NCI-H2196 (cell line): ENCODE results near the gene SLC22A1.
"Not testable (repeated sequence)": the region's sequence is repeated elsewhere in the genome, so short reads cannot be mapped to it uniquely, and the experiment has no call there.

Experiments used
- DNase-seq: peaks from one replicate; lab custom pipeline; 2025; ENCODE audit not compliant: unreplicated experiment; lab: John Stamatoyannopoulos, UW

The SLC22A1 gene

DNA sequence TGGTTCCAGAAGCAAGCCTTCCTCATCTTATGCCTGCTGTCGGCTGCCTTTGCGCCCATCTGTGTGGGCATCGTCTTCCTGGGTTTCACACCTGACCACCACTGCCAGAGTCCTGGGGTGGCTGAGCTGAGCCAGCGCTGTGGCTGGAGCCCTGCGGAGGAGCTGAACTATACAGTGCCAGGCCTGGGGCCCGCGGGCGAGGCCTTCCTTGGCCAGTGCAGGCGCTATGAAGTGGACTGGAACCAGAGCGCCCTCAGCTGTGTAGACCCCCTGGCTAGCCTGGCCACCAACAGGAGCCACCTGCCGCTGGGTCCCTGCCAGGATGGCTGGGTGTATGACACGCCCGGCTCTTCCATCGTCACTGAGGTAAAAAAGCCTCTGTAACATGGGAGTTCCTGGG is 366 bp downstream of the SLC22A1 start:
- DNase-seq: no peak

GRCh38 chr6:160122744-160123143 is 1.1 kb downstream of the SLC22A1 start:
- no peak for DNase-seq

DNA sequence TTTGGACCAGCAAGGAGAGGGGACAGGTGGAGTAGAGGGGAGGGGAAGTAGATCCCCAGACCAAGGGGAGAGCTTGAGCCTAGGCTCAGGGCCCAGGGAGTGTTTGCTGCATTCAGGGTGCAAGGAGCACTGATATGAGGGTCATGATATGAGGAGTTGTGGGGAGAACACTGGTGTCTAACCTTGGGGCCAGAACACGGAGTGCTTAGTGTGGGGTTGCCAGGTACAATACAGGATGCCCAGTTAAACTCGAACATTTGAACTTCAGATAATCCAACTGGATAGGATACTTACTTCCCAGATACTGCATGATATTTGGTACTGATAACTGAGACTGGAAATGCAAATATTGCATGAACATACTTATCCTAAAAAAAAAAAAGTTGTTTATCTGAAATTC is 2.4 kb downstream of the SLC22A1 start:
- no peak for DNase-seq

- DNase-seq: no peak
These were observed 3.0 kb downstream of the SLC22A1 start for GRCh38 chr6:160124605-160125004.

DNA sequence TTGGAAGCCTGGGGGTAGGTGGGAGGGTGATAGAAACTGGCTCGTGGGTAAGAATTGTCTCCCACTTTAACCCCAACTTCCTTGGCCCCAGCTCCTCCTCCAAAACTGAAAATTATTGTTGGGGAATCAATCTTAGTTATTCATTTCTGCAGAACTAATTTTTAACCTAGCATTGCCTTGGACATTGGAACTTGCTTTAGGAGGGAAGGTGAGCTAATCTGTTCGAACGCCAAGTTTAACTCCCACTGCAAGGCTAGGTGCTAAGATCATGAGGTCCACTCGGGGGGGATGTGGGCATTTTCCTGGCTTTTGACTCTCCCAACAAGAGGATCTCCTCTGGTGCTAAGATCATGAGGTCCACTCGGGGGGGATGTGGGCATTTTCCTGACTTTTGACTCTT is 3.5 kb downstream of the SLC22A1 start:
- not testable (repeated sequence) for DNase-seq

DNA sequence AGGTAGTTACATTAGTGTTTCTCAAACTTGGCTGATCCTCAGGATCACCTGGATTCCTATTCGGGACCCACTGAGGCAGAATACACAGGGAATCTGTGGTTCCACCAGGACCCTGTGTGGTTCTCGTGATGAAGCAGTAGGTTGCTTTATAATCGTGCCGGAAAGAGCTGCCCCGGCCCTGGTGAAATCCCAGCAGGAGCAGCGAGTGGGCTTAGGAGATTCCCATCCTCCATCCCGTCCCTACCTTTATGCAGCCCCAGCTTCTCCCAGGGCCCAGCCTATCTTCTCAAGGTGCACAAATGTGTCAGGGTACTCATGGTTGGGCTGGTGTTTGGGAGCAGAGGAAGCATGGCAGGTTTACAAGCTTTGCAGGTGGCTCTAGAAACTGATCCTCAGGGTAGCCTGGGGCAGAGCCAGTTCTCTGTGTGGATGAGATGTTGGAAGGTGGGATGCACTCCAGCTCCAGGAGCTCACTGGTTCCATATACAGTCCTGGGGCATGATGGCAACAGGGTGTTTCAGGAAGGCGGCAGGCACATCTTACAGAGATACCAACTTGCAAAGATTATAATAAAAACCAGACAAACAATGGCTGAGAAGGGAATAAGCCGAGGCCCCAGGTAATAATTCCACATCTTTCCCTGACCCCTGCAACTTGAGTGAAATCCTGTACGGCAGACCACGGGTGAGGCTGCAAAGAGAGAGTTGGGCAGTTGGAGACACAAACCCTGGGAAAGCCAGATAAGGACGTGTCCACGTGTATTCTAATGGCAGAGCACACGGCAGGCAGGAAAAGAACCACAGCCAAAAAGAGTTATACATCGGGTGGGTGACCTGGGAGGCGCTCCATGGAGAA is 5.9 kb downstream of the SLC22A1 start:
- no peak for DNase-seq

DNA sequence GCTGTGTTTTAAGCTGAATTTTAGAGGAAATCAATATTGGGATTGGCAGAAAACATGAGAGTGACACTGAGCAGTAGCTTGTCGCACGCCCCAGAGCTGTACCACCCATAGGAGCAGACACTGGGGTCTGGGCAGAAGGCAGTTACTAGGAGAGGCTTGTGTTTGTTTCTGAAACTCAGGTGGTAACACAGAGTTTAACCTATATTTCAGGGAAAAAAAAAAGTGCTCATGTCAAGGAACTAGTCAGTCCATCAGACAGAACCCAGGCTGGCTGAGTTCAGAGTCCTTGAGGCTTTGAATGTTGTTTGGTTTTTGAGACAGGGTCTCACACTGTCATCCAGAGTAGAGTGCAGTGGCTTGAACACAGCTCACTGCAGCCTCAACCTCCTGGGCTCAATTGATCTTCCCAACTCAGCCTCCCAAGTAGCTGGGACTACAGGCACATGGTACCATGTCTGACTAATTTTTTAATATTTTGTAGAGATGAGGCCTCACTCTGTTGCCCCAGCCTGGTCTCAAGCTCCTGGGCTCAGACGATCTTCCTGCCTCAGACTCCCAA is 6.6 kb downstream of the SLC22A1 start:
- DNase-seq: no peak

GRCh38 chr6:160128879-160129516 is 7.4 kb downstream of the SLC22A1 start:
- DNase-seq: no peak

DNA sequence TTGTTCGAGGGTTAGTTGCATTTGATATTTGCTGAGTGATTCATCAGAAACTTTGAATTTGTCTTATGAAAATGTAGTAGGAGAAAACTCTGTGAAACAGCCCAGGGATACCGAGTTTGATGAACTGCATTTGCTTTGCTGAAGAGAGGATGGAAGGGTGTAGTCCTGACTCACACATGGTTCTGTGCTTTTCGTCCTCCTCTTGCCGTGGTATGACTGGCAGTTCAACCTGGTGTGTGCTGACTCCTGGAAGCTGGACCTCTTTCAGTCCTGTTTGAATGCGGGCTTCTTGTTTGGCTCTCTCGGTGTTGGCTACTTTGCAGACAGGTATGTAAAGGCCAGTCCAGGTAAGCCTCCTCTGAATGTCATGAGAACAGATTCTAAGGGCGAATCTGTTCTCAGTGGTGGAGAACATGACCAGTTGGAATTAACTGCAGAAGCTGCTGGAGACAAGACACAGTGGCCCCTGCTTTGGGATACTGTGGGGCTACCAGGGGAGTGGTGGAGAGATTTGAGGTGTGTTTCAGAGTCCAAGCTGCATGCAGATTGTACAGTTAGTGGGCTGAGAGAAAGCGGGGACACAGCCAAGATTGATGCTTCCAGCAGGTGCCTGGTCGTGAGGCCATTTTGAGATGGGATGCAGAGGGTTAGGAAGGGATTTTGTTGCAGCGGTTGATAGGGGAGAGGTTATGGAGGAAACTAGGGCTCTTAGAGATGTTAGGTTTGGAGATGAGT is 8.4 kb downstream of the SLC22A1 start:
- DNase-seq: no peak

DNA sequence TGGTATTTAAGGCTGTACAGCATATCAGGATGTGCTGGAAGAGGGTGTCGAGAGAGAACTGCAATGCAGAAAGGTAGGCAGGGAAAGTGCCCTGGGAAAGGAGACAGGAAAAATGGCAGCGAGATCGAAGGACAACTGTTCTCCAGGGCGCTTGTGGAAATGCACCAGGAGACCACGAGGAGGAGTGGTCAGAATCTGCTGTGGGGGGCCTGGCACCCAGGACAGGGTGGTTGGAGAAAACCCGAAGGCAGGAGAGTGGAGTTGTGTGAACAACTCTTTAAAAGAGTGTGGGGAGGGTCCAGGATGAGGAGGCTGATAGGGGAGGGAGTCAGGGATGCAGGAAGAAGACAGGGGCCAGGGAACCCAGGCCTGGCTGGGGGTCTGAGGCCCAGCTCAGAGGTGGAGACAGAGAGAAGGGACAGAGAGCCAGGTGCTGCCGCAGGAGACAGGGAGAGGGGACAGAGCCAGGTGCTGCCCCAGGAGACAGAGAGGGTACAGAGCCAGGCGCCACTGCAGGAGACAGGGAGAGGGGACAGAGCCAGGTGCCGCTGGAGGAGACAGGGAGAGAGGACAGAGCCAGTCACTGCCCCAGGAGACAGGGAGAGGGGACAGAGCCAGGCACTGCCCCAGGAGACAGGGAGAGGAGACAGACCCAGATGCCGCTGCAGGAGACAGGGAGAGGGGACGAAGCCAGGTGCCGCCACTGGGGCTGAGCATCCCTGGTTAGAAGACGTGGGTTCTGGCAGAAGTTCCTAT is 9.3 kb downstream of the SLC22A1 start:
- DNase-seq: no peak

DNA sequence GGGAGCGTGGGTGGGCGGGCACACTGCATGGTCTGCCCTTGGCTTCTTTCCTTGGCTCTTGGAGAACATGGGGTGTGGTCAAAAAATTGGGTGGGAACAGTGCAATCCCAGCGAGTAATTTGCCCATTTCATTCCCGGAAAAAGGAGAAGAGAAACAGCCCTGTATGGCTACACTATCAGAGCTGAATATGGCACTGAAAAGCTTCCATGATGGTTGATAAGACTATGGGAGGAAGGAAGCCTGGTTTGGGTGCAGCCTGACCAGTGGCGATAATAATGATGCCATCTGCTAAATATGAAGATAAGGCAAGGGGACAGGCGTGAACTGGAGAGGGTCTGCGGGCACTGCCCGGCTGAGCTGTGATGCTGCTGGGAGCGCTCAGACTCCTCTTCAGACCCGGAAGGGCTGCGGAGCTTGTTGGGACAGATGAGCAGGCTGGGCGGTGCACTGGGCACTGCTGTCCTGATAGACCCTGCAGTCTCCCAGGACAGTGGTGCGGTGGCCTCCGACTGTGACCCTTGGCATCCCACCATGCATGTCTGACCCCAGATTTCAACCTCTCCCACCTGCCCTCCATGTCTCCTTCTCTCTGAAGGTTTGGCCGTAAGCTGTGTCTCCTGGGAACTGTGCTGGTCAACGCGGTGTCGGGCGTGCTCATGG is 10.2 kb downstream of the SLC22A1 start:
- no peak for DNase-seq

- DNase-seq: no peak
These were observed 10.7 kb downstream of the SLC22A1 start for GRCh38 chr6:160132297-160132637.

DNA sequence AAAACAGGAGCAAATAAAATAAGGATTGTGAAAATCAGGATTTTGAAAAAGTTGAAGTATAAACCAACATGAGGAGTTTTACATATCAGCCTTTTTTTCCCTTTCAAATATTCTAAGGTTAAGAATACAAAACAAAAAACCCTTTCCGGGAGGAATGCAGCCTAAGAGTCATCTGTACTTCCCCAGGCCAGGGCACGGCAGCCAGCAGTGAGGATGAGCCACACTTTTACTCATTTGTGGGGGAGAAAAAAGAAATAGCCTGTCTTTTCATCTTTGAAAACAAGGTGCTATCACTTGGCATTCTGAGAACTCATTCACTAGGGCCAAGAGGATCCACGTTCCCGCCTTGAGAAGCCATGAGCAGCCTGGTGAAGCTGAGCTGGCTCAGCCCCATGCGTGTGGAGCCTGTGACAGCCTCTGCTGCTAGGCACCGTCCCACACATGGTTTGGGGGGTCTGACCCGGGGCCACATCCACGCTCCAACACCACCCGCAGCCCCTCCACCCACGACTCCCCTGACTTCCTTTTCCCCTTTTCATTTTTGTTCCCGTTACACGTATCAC is 11.2 kb downstream of the SLC22A1 start:
- DNase-seq: no peak

DNA sequence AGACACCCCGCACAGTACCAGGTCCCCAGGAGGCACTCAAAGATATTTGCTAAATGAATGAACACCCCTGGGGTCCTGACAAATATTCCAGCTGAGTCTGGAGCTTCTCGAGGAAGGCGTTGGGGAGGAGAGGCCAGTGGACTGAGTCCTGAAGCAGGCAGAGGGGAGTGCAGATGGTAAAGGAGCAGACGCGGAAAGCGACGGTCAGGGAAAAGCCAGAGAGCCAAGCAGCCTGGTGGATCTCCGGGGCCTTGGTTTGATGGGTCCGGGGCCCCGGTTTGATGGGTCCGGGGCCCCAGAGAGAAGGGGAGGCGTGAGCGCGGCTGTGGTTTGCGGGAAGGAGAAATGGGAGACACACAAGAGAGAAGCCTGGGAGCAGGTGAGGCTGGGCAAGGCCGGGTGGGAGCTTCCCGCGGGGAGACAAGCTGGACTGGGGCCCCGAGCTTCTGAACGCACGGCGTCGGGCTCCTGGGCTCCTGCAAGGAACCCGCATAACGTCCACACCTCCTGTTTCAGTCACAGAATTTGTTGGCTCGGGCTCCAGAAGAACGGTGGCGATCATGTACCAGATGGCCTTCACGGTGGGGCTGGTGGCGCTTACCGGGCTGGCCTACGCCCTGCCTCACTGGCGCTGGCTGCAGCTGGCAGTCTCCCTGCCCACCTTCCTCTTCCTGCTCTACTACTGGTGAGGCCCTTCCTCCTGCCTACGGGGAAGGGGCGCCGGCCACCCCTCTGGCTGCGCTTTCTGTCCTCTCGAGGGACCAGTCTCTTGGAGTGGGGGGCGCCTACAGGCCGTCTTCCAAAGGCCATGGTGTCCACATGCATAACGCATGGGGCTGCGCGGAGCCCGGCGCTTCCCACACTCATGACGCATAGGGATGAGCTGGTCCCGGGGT is 12.1 kb downstream of the SLC22A1 start:
- DNase-seq: no peak

DNA sequence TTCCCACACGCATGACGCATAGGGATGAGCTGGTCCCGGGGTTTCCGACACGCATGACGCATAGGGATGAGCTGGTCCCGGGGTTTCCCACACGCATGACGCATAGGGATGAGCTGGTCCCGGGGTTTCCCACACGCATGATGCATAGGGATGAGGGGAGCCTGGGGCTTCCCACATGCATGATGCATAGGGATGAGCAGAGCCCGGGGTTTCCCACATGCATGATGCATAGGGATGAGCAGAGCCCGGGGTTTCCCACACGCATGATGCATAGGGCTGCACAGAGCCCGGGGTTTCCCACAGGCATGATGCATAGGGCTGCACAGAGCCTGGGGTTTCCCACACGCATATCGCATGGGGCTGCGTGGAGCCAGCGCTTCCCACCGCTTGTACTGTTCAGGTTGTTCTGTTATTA is 12.7 kb downstream of the SLC22A1 start:
- DNase-seq: not testable (repeated sequence)

GRCh38 chr6:160134779-160135547 is 13.3 kb downstream of the SLC22A1 start:
- DNase-seq: no peak

GRCh38 chr6:160135907-160136655 is 14.5 kb downstream of the SLC22A1 start:
- DNase-seq: no peak
